GM12873 (cell line): ENCODE results near the gene ARFIP1.

Experiments
- TF ChIP-seq, protein P1 (sequence below): IDR thresholded peaks from 2 replicates; pipeline ENCODE4 v1.5.1; 2012; ENCODE audit warnings: low read depth, mild to moderate bottlenecking, moderate library complexity, low read length, control low read depth; ENCODE audit not compliant: insufficient read depth; ENCODE audit errors: missing control alignments

ARFIP1 gene

DNA sequence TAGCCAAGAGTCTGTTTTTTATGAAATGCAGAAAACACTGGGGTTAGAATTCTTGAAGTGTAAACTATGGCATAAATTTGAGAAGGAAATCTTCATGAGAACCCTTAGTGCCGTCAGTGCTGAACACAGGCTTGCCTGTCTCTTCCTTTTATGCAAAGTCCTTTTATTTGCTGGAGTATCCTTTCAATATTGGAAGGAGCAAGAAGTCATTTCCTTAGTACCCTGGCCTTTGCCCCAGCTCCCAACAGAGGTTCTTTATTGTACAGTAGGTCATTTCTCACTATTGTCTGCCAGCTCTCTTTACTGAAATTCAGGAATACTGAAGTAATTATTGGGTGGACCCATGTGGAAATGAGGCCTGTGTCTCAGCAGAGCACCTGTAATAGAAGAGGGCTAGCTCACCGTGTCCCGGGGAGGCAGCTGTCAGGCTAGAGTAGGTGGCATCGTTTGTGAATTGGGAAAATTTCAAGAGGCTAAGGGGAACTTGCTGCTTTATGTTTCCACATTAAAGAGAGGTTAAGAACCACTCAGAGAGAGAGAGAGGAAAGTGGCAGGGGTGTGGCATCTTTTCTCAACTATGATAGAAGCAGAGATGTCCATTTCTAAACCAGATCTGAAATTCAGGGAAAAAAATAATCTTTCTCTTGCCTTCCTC, 165.0 kb downstream of the ARFIP1 start:
- TF ChIP-seq, protein P1, sequence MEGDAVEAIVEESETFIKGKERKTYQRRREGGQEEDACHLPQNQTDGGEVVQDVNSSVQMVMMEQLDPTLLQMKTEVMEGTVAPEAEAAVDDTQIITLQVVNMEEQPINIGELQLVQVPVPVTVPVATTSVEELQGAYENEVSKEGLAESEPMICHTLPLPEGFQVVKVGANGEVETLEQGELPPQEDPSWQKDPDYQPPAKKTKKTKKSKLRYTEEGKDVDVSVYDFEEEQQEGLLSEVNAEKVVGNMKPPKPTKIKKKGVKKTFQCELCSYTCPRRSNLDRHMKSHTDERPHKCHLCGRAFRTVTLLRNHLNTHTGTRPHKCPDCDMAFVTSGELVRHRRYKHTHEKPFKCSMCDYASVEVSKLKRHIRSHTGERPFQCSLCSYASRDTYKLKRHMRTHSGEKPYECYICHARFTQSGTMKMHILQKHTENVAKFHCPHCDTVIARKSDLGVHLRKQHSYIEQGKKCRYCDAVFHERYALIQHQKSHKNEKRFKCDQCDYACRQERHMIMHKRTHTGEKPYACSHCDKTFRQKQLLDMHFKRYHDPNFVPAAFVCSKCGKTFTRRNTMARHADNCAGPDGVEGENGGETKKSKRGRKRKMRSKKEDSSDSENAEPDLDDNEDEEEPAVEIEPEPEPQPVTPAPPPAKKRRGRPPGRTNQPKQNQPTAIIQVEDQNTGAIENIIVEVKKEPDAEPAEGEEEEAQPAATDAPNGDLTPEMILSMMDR: no peak

DNA sequence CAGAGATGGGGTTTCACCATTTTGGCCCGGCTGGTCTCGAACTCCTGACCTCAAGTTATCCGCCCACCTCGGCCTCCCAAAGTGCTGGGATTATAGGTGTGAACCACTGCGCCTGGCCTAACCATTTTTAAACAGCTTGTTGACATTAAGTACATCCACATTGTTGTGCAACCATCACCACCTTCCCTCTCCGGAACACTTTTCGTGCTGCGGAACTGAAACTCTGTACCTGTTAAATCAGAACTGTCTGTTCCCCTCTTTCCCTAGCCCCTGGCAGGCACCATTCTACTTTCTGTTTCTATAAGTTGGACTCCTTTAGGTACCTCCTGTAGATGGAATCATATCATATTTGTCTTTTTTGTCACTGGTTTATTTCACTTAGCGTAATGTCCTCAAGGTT, 165.9 kb downstream of the ARFIP1 start:
- TF ChIP-seq, protein P1: no peak

DNA sequence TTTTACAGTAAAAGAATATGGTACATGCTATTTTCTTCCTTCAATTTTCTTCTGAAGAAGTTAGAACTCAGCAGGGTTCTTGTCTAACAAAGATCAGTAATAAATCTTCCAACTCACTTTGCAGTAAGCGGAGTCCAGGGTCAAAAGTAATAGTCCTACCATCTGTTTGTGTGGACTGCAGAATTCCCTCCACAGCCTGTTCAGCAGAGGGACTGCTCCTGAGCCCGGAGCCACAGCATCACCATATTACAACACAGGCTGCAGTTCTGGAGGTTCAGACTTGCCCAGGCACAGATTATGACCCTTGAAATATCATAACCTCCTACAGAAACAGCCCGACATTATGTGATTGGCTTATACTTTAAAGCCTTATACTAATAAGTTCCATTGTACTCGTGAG, 166.7 kb downstream of the ARFIP1 start:
- TF ChIP-seq, protein P1: no peak

DNA sequence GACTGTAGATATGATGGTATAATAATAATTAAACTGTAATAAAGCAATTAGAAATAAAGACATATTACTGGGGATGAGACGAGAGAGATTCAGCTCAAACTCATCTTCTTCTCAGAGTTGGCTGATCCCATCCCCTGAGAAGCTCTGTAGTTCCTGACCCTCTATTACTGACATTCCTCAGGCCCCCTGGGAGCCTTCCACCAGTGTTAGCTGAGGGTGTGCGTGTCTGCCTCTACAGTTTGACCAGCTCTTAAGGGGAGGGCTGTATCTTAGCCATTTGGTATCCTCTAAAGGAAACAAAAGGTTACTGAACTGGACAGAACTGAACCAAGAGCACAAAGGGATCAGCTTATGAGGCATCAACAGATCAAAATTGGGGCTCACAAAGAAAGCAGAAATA, 167.6 kb downstream of the ARFIP1 start:
- TF ChIP-seq, protein P1: no peak

DNA sequence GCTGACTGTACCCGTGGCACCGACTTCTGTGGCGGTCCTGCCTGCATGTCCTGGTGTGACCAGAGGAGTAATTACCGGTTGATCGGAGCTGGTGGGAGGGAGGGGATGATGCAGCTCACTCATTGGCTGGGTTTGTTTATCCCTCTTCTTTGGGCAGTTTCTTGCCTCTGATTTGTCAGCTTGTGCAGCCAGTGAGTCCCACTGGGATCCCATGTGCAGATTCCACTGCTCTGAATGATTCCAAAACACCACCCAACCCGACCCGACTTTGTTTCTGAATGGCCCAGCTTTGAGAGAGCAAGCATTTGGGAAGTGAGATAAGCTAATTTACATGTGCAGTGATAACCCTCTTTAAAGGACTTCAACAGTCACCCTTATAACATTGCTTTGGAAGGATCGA, 170.2 kb downstream of the ARFIP1 start:
- TF ChIP-seq, protein P1: no peak

DNA sequence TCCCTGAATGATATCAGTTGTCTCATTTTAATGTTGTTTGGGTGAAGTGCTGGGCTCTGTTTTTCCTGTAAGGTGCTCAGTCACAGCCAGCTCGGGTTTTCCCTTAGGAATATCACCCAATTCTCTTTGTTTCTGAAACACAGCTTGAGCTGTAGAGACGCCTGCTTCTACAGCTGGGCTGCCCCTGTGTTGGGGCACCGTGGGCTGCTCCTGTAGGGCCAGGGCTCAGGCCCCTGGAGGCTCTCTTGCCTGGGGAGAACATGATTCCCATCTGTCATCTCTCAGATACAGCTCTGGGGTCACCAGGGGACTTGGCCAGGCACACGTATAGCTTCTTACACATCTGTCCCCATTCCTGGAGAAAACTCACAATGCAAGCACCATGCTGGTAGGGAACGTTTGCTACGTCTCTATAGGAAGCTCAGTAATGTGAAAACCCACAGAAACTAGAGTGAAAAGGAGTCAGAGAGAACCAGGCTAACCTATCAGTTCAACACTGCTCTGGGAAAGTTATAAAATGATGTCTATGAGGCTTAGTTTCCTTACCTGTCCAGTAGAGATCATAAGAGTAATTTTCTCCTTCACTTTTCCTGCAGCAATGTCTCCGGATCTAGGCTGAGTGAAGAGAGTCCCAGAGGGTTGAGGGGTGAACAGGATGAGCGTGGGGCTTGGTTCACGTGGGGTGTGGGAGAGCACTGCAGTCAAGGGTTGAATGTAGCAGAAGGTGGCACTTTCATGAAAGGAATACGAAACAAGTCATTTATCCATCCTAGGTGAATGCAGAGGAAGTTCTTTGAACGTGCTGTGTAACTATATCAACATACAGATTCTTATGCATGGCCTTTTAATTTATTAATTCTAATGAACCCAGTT, 170.9 kb downstream of the ARFIP1 start:
- TF ChIP-seq, protein P1: no peak

DNA sequence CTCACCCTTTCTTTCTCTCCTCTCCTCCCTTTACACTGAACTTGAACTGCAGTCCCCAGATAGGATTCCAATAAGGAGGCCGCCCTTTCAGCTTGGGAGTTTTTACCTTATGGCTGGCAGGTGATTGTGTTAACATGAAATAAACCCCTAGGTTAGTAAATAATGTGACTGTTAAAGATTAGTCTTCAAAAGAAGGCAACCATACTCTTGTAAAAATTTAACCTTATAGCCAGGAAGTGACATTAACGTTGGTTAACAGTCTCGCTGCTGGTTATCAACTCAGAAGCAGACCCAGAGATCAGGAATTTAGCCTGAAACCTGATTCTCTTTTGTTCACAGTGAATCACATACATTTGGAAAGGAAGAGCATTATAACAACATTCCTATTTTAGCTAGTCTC, 171.6 kb downstream of the ARFIP1 start:
- TF ChIP-seq, protein P1: no peak
